AG04450 (cell line): ENCODE results near the gene SERPINF2. TPM values are rescaled to one million over a fixed set of nuclear protein-coding genes. Genes with fewer than 3 reads are reported as not detected.

ENCODE experiments used
- CTCF ChIA-PET: fragments of 300-600, 350-600 bp; formaldehyde crosslinking; extraction: SDS; loops from one replicate; lab custom pipeline; 2022; ENCODE audit warnings: antibody characterized with exemption, inconsistent platforms; lab: Charles Lee
- POLR2A ChIA-PET: fragments of 350-600 bp; formaldehyde crosslinking; extraction: SDS; loops from one replicate; lab custom pipeline; 2021; ENCODE audit warnings: antibody characterized with exemption, inconsistent platforms; lab: Yijun Ruan, JAX
- DNase-seq: peaks from one replicate; pipeline ENCODE4 v3.0.0-alpha.2; 2011; ENCODE audit warnings: low read depth, low spot score
- H3K27ac ChIP-seq: one replicate; pipeline ENCODE4 v1.5.1; 2012; ENCODE audit warnings: low read depth, low read length, control low read depth
- H3K27me3 ChIP-seq: one replicate; pipeline ENCODE4 v1.6.0; 2012; ENCODE audit warnings: low read length; ENCODE audit not compliant: control insufficient read depth, insufficient read depth
- H3K4me3 ChIP-seq: 2 replicates; pipeline ENCODE4 v1.5.1; 2011; ENCODE audit warnings: mild to moderate bottlenecking, low read depth, low read length, control low read depth
- H3K9me3 ChIP-seq: 2 replicates; pipeline ENCODE4 v1.5.1; 2012; ENCODE audit warnings: low read length; ENCODE audit not compliant: control insufficient read depth, insufficient read depth
- CTCF ChIP-seq: IDR thresholded peaks from 2 replicates; pipeline ENCODE4 v1.5.1; 2011; ENCODE audit warnings: low read depth, low read length, control low read depth, inconsistent platforms
- polyA plus RNA-seq: library from polyadenylated mRNA; depleted of rRNA; stranded (reverse); fragments of >200 nt; gene quantifications from 2 replicates; pipeline ENCODE4 v1.2.3, GENCODE V29; 2011

The SERPINF2 gene
- polyA plus RNA-seq, 1 experiment = not detected

- Histone ChIP-seq H3K27me3 (no peaks in the 10 kb centered on the region), H3K4me3 (no peak overlapping the region), H3K9me3 (peaks cover 6% of the 10 kb centered on the region; the same call in 1 of the 2 replicates), H3K27ac (no peak overlapping the region)
- no peak for TF ChIP-seq CTCF
- POLR2A ChIA-PET = interaction anchor here (0.5 to 0.6 kb wide), 2 partner anchors 10 to 168 kb away, joined by 3 to 5 read pairs; partner anchors contain the start of gene SERPINF2
- CTCF ChIA-PET = no interaction called here
- DNase-seq = no peak
Observed at GRCh38 chr17:1732833-1733321, 9.8 kb upstream of the SERPINF2 start.

- ChIA-PET POLR2A (no interaction called here), CTCF (no interaction called here)
- H3K27me3 ChIP-seq = no peaks in the 10 kb centered on the region
- no peak overlapping the region for H3K27ac ChIP-seq
- H3K9me3 ChIP-seq = peaks cover 11% of the 10 kb centered on the region; the same call in 1 of the 2 replicates
- no peak overlapping the region for H3K4me3 ChIP-seq
- no peak for DNase-seq
- no peak for TF ChIP-seq CTCF
Observed at GRCh38 chr17:1733759-1734158, 8.9 kb upstream of the SERPINF2 start.

- peaks cover 11% of the 10 kb centered on the region; the same call in 1 of the 2 replicates for H3K9me3 ChIP-seq
- H3K4me3 ChIP-seq = no peak overlapping the region
- TF ChIP-seq CTCF = no peak
- no peaks in the 10 kb centered on the region for H3K27me3 ChIP-seq
- H3K27ac ChIP-seq = no peak overlapping the region
- no peak for DNase-seq
- ChIA-PET POLR2A (no interaction called here), CTCF (interaction anchor here (2.0 kb wide), 1 partner anchor 16 kb away, joined by 6 read pairs; no protein-coding TSS in a partner anchor)
Observed at GRCh38 chr17:1735418-1735817, 7.3 kb upstream of the SERPINF2 start.

GRCh38 chr17:1735834-1736347 lies 6.8 kb upstream of the SERPINF2 start:
- Histone ChIP-seq H3K27me3 (no peaks in the 10 kb centered on the region), H3K27ac (no peak overlapping the region), H3K4me3 (no peak overlapping the region), H3K9me3 (peaks cover 11% of the 10 kb centered on the region; the same call in 1 of the 2 replicates)
- ChIA-PET CTCF (interaction anchor here (2.0 kb wide), 1 partner anchor 16 kb away, joined by 6 read pairs; no protein-coding TSS in a partner anchor), POLR2A (interaction anchor here (1.2 kb wide), 1 partner anchor 26 kb away, joined by 3 read pairs; the partner anchor contains the start of gene SERPINF1)
- TF ChIP-seq CTCF = no peak
- no peak for DNase-seq
